ENCODE results near the gene GUCD1. TPM values are rescaled to one million over a fixed set of nuclear protein-coding genes. Genes with fewer than 3 reads are reported as not detected.

GUCD1 gene
- total RNA-seq, 1 donor from 2014 or later: 97.4 TPM

GRCh38 chr22:24592058-24592850 lies 37.3 kb upstream of the GUCD1 start:
- intact Hi-C loops (cut with DNase I): no loop called here
- peak; percentile 74 for DNase-seq (ENCODE audit: low spot score)

GRCh38 chr22:24591286-24591830 lies 36.4 kb upstream of the GUCD1 start:
- intact Hi-C loops (cut with DNase I): no loop called here
- DNase-seq (ENCODE audit: low spot score): peak; percentile 20

- peak; percentile 33 for DNase-seq (ENCODE audit: low spot score)
- intact Hi-C loops (cut with DNase I): no loop called here
Observed at GRCh38 chr22:24590596-24591173, 35.7 kb upstream of the GUCD1 start.

GRCh38 chr22:24589518-24590030 lies 34.6 kb upstream of the GUCD1 start:
- intact Hi-C loops (cut with DNase I): no loop called here
- DNase-seq (ENCODE audit: low spot score): no peak

- intact Hi-C loops (cut with DNase I): no loop called here
- DNase-seq (ENCODE audit: low spot score): peak; percentile 63
Observed at GRCh38 chr22:24588757-24589481, 34.0 kb upstream of the GUCD1 start.

- no peak for DNase-seq (ENCODE audit: low spot score)
- intact Hi-C loops (cut with DNase I): no loop called here
Observed at GRCh38 chr22:24588381-24588756, 33.4 kb upstream of the GUCD1 start.

- DNase-seq (ENCODE audit: low spot score): peak; percentile 51
- intact Hi-C loops (cut with DNase I): no loop called here
Observed at GRCh38 chr22:24587948-24588347, 33.0 kb upstream of the GUCD1 start.

- peak; percentile 56 for DNase-seq (ENCODE audit: low spot score)
- intact Hi-C loops (cut with DNase I): no loop called here
Observed at GRCh38 chr22:24587251-24587650, 32.3 kb upstream of the GUCD1 start.

GRCh38 chr22:24585927-24586546 lies 31.1 kb upstream of the GUCD1 start:
- peak; percentile 65 for DNase-seq (ENCODE audit: low spot score)
- intact Hi-C loops (cut with DNase I): no loop called here

GRCh38 chr22:24585461-24585860 lies 30.5 kb upstream of the GUCD1 start:
- intact Hi-C loops (cut with DNase I): no loop called here
- DNase-seq (ENCODE audit: low spot score): no peak

GRCh38 chr22:24584871-24585411 lies 30.0 kb upstream of the GUCD1 start:
- DNase-seq (ENCODE audit: low spot score): peak; percentile 41
- intact Hi-C loops (cut with DNase I): no loop called here

GRCh38 chr22:24584166-24584790 lies 29.3 kb upstream of the GUCD1 start:
- intact Hi-C loops (cut with DNase I): no loop called here
- DNase-seq (ENCODE audit: low spot score): peak; percentile 62

GRCh38 chr22:24583221-24584165 lies 28.6 kb upstream of the GUCD1 start:
- DNase-seq (ENCODE audit: low spot score): peak; percentile 71
- intact Hi-C loops (cut with DNase I): no loop called here

- peak; percentile 47 for DNase-seq (ENCODE audit: low spot score)
- intact Hi-C loops (cut with DNase I): no loop called here
Observed at GRCh38 chr22:24582056-24582814, 27.3 kb upstream of the GUCD1 start.

GRCh38 chr22:24580276-24580675 lies 25.3 kb upstream of the GUCD1 start:
- intact Hi-C loops (cut with DNase I): no loop called here
- no peak for DNase-seq (ENCODE audit: low spot score)

- intact Hi-C loops (cut with DNase I): no loop called here
- DNase-seq (ENCODE audit: low spot score): no peak
Observed at GRCh38 chr22:24579258-24579601, 24.3 kb upstream of the GUCD1 start.
